Testis (tissue), 2 donors: ENCODE results near the gene EXD1.

Source experiments
- POLR2A ChIP-seq: fragments of 450-650 bp; IDR thresholded peaks from one replicate; pipeline ENCODE4 v1.6.1; 2017; ENCODE audit warnings: antibody characterized with exemption, mild to moderate bottlenecking, moderate library complexity
- TF ChIP-seq, protein P1 (sequence below), 3 experiments: fragments of 450-650 bp in 2 of 3; fragments of 200-600 bp in 1 of 3; sonication (generic) in 1 of 3; IDR thresholded peaks; one replicate each; pipeline ENCODE4 v1.5.1; 2016 to 2019; ENCODE audit warnings: antibody characterized with exemption in 3 of 3, mild to moderate bottlenecking in 2 of 3, moderate library complexity in 1 of 3

DNA sequence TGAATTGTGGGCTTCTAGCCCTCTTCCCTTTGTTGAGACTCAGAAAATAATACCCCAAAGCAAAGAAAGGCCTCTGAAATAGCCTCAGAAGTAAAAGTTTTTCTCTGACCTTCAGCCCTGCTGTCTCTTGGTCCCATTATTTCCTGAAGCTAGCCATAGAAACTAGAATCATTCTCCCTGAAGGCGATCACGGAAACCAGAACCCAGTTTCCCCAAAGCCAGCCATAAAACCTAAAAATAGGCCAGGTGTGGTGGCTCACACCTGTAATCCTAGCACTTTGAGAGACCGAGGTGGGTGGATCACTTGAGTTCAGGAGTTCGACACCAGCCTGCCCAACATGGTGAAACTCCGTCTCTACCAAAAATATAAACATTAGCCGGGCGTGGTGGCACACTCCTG is 27.2 kb downstream of the EXD1 start:
- TF ChIP-seq, protein P1, sequence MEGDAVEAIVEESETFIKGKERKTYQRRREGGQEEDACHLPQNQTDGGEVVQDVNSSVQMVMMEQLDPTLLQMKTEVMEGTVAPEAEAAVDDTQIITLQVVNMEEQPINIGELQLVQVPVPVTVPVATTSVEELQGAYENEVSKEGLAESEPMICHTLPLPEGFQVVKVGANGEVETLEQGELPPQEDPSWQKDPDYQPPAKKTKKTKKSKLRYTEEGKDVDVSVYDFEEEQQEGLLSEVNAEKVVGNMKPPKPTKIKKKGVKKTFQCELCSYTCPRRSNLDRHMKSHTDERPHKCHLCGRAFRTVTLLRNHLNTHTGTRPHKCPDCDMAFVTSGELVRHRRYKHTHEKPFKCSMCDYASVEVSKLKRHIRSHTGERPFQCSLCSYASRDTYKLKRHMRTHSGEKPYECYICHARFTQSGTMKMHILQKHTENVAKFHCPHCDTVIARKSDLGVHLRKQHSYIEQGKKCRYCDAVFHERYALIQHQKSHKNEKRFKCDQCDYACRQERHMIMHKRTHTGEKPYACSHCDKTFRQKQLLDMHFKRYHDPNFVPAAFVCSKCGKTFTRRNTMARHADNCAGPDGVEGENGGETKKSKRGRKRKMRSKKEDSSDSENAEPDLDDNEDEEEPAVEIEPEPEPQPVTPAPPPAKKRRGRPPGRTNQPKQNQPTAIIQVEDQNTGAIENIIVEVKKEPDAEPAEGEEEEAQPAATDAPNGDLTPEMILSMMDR (IDR thresholded peaks at IDR 0.05): no peak
- no peak for TF ChIP-seq POLR2A
